ENCODE results near the gene RBM17.
"Not testable (repeated sequence)": the region's sequence is repeated elsewhere in the genome, so short reads cannot be mapped to it uniquely, and the experiment has no call there.

DNA sequence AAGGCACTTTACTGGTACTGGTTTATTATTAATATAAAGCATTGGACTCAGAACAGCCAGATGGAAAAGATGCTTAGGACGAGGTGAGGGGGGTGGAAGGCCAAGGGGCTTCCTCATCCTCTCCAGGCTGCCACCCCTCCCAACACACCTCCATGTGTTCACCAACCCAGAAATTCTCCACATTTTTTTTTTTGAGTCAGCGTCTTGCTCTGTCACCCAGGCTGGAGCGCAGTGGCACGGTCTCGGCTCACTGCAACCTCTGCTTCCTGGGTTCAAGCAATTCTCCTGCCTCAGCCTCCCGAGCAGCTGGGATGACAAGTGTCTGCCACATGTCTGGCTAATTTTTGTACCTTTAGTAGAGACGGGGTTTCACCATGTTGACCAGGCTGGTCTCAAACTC lies 53.4 kb downstream of the RBM17 start:
- not testable (repeated sequence) for TF ChIP-seq ASH2L (IDR thresholded peaks at IDR 0.05; ENCODE audit: insufficient read length, low read depth, low read length); POLR2AphosphoS5 (IDR thresholded peaks at IDR 0.05; ENCODE audit: low read depth, low read length); ZNF12 (CRISPR knock-in tag; IDR thresholded peaks at IDR 0.05); TP53 (CRISPR knock-in tag; conservative IDR thresholded peaks at IDR 0.05); GATAD2A (CRISPR knock-in tag; IDR thresholded peaks at IDR 0.05); NFIB (CRISPR knock-in tag; IDR thresholded peaks at IDR 0.05; ENCODE audit: borderline replicate concordance); POLR2A (IDR thresholded peaks at IDR 0.05; ENCODE audit: insufficient read depth in 1 of 2, low read depth in 2 of 2, low read length in 2 of 2); FOXK2 (IDR thresholded peaks at IDR 0.05)
- TF ChIP-seq, protein P1, sequence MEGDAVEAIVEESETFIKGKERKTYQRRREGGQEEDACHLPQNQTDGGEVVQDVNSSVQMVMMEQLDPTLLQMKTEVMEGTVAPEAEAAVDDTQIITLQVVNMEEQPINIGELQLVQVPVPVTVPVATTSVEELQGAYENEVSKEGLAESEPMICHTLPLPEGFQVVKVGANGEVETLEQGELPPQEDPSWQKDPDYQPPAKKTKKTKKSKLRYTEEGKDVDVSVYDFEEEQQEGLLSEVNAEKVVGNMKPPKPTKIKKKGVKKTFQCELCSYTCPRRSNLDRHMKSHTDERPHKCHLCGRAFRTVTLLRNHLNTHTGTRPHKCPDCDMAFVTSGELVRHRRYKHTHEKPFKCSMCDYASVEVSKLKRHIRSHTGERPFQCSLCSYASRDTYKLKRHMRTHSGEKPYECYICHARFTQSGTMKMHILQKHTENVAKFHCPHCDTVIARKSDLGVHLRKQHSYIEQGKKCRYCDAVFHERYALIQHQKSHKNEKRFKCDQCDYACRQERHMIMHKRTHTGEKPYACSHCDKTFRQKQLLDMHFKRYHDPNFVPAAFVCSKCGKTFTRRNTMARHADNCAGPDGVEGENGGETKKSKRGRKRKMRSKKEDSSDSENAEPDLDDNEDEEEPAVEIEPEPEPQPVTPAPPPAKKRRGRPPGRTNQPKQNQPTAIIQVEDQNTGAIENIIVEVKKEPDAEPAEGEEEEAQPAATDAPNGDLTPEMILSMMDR (CRISPR knock-in tag; IDR thresholded peaks at IDR 0.05), result not testable (repeated sequence)
- TF ChIP-seq, protein P2, sequence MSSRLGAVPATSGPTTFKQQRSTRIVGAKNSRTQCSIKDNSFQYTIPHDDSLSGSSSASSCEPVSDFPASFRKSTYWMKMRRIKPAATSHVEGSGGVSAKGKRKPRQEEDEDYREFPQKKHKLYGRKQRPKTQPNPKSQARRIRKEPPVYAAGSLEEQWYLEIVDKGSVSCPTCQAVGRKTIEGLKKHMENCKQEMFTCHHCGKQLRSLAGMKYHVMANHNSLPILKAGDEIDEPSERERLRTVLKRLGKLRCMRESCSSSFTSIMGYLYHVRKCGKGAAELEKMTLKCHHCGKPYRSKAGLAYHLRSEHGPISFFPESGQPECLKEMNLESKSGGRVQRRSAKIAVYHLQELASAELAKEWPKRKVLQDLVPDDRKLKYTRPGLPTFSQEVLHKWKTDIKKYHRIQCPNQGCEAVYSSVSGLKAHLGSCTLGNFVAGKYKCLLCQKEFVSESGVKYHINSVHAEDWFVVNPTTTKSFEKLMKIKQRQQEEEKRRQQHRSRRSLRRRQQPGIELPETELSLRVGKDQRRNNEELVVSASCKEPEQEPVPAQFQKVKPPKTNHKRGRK (CRISPR knock-in tag; IDR thresholded peaks at IDR 0.05), result not testable (repeated sequence)

Measured in HepG2 (cell line).